ENCODE measurements around the gene HOXC13. TPM values are rescaled to one million over a fixed set of nuclear protein-coding genes. Genes with fewer than 3 reads are reported as not detected.

Gene HOXC13
- total and polyA plus RNA-seq, 2 of the 13 experiments (the other 11 are each of a cell fraction or from before 2014, with no cell fraction given), result 0.07 TPM; not detected in 1

DNA sequence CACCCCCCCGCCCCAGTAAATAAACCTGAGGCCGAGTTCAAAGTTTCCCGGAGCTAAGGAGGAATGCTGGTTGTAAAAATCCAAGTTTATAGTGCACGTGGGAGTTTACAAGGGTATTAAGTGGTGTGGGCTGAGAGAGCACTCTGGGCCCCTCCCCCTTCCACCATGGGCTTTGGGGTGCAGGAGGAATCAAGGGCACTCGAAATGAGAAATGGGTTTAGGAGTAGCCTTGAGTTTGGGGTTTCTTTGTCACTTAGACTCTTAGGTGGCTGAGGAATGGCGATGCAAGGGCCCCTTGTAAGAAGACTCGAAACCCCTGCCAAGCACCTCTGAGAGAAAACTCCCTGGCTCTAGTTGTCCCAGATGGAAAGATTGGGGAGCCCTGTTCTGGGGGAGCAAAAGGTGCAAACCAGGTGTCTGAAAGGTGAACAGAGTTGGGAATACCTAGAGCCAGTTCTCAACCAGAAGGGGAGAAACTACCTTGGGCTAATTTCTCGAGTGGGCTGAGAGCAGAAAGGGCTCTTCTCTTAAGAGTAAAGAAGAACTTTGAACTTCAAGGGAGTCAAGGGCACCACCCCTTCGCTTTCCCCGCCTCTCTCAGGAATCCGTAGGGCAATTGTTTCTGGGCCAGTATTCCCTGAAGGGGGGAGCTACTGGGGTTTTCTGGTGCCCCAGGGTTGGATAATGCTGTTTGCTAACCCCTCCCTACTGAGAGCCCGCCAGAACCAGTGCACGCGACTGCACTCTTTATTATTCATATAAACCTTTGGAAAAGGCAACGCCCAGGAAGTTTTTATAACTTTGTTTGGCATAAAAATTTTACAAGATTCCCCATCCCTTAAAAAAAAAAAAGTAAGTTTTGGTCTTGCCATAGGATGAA, 40.1 kb downstream of the HOXC13 start:
- CTCF ChIA-PET (ENCODE audit: low intra/inter-chr PET ratio, low total read pairs), result no interaction called here
- no peak for ATAC-seq
- no peaks in the 10 kb centered on the region for H3K79me2 ChIP-seq (ENCODE audit: insufficient read depth, low read length)
- no peak overlapping the region for H3K27ac ChIP-seq (ENCODE audit: extremely low read length, insufficient read depth, low read length)
- peak overlapping the region; percentile 92 for H3K4me2 ChIP-seq (ENCODE audit: low read depth, low read length)
- H3K27me3 ChIP-seq (ENCODE audit: control insufficient read depth in 1 of 2, insufficient read depth in 2 of 2, low read length in 2 of 2), result peaks cover 5 to 88% of the 10 kb centered on the region in 2 experiments
- H3K4me3 ChIP-seq (replicated peaks in 1 of 3; ENCODE audit: insufficient read depth in 1 of 3, low read depth in 2 of 3, low read length in 3 of 3), result peak overlapping the region in 2 of 3 experiments; percentile 47 to 68; a peak in 2 of 6 replicates
- H3K4me1 ChIP-seq (ENCODE audit: insufficient read depth, low read length), result peaks cover 42% of the 10 kb centered on the region
- no TSS peak for BruUV-seq (replicated peaks)
- no peaks in the 10 kb centered on the region for H3K9me3 ChIP-seq (ENCODE audit: low read length)
- POLR2A ChIA-PET, result interaction anchor here (1.2 to 1.5 kb wide), 2 partner anchors 10 to 180 kb away, joined by 3 to 5 read pairs; no protein-coding TSS in a partner anchor
- no peaks in the 10 kb centered on the region for H4K20me1 ChIP-seq (ENCODE audit: insufficient read depth, low read length)
- H2AFZ ChIP-seq (ENCODE audit: low read length), result no peak overlapping the region
- no peak for FAIRE-seq
- H3K9ac ChIP-seq (ENCODE audit: insufficient read depth, low read depth, low read length), result no peak overlapping the region
- in situ Hi-C loops (cut with HindIII; ENCODE audit: extremely low pct_ligation_motif_present, low pct_unique_long_range_greater_than_20kb), result no loop called here
- DNase-seq (ENCODE audit: low spot score), result peak; percentile 14
- WGBS (ENCODE audit: low lambda C conversion rate), result 16% methylated on average over 12 of the region's 15 CpGs
- intact Hi-C loops (cut with micrococcal nuclease; ENCODE audit: unreplicated experiment), result no loop called here
- no peaks in the 10 kb centered on the region for H3K36me3 ChIP-seq (replicated peaks in 1 of 2; ENCODE audit: control insufficient read depth in 1 of 2, insufficient read depth in 2 of 2, low read length in 2 of 2)
- TF ChIP-seq SOX13 (IDR thresholded peaks at IDR 0.05), result no peak
- TF ChIP-seq SOX13 (CRISPR knock-in tag; conservative IDR thresholded peaks at IDR 0.05 in 1 of 2, IDR thresholded peaks at IDR 0.05 in 1 of 2), result peak in 1 of 2 experiments; percentile 13; a peak in 1 of 4 replicates
- TF ChIP-seq, protein P1, sequence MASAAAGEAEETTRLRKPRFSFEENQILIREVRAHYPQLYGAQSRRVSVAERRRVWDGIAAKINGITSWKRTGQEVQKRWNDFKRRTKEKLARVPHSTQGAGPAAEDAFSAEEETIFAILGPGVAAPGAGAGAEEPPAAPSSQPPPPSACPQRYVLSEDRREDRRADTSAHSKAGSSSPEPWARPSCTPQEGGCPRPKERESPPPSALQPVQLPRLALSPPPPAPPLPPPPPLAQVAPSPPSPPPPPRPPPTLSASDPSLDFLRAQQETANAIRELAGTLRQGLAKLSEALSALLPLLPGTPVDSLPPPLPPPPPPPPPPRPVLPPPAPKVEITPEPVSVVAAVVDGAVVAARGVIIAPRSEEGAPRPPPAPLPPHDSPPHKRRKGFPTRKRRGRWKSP (CRISPR knock-in tag; IDR thresholded peaks at IDR 0.05), result no peak
- no peak for TF ChIP-seq SP140L (CRISPR knock-in tag; IDR thresholded peaks at IDR 0.05; ENCODE audit: borderline replicate concordance)
- no peak for TF ChIP-seq SMYD3 (CRISPR knock-in tag; IDR thresholded peaks at IDR 0.05)
- TF ChIP-seq HINFP (CRISPR knock-in tag; IDR thresholded peaks at IDR 0.05; ENCODE audit: low read depth), result no peak
- TF ChIP-seq CREM (IDR thresholded peaks at IDR 0.05), result no peak
- TF ChIP-seq CREM (CRISPR knock-in tag; IDR thresholded peaks at IDR 0.05), result no peak
- no peak for TF ChIP-seq ZNF770 (CRISPR knock-in tag; IDR thresholded peaks at IDR 0.05)
- TF ChIP-seq PCBP1 (IDR thresholded peaks at IDR 0.05; ENCODE audit: borderline replicate concordance, low read depth, low read length), result no peak
- TF ChIP-seq PATZ1 (CRISPR knock-in tag; IDR thresholded peaks at IDR 0.05), result 0 out of 2 replicates have a peak, but pooled peaks have one; percentile 23
- no peak for TF ChIP-seq ZNF781 (CRISPR knock-in tag; IDR thresholded peaks at IDR 0.05; ENCODE audit: borderline replicate concordance, not compliant biosample characterization)
- TF ChIP-seq NR2F6 (IDR thresholded peaks at IDR 0.05), result no peak
- no peak for TF ChIP-seq NR2F6 (CRISPR knock-in tag; IDR thresholded peaks at IDR 0.05)

Data from HepG2 (cell line).